ENCODE results near the gene HIPK4. TPM values are rescaled to one million over a fixed set of nuclear protein-coding genes. Genes with fewer than 3 reads are reported as not detected.

The HIPK4 gene
- total RNA-seq, 1 donor from 2014 or later, result 0.64 TPM

- intact Hi-C loops (cut with DNase I), result no loop called here
- Histone ChIP-seq H3K27me3 (no peaks in the 10 kb centered on the region), H3K4me3 (no peak overlapping the region), H3K9me3 (no peaks in the 10 kb centered on the region), H3K27ac (no peak overlapping the region), H3K36me3 (no peaks in the 10 kb centered on the region), H3K4me1 (peaks cover 16% of the 10 kb centered on the region)
- ATAC-seq, result no peak
- no peak for DNase-seq
- no peak for TF ChIP-seq CTCF (IDR thresholded peaks at IDR 0.05)
These were observed 7.0 kb upstream of the HIPK4 start for GRCh38 chr19:40396886-40397567.

- Histone ChIP-seq H3K36me3 (no peaks in the 10 kb centered on the region), H3K9me3 (no peaks in the 10 kb centered on the region), H3K27ac (no peak overlapping the region), H3K4me3 (no peak overlapping the region), H3K27me3 (no peaks in the 10 kb centered on the region), H3K4me1 (peaks cover 17% of the 10 kb centered on the region)
- no peak for ATAC-seq
- TF ChIP-seq CTCF (IDR thresholded peaks at IDR 0.05), result no peak
- intact Hi-C loops (cut with DNase I), result no loop called here
- no peak for DNase-seq
These were observed 6.0 kb upstream of the HIPK4 start for GRCh38 chr19:40395956-40396355.

- no peaks in the 10 kb centered on the region for H3K9me3 ChIP-seq
- H3K27me3 ChIP-seq, result no peaks in the 10 kb centered on the region
- ATAC-seq, result no peak
- H3K4me1 ChIP-seq, result peaks cover 17% of the 10 kb centered on the region
- no peak for TF ChIP-seq CTCF (IDR thresholded peaks at IDR 0.05)
- no peak for DNase-seq
- H3K27ac ChIP-seq, result no peak overlapping the region
- H3K4me3 ChIP-seq, result no peak overlapping the region
- H3K36me3 ChIP-seq, result no peaks in the 10 kb centered on the region
- intact Hi-C loops (cut with DNase I), result no loop called here
These were observed 4.8 kb upstream of the HIPK4 start for GRCh38 chr19:40394816-40395210.

GRCh38 chr19:40393894-40394815, 4.2 kb upstream of the HIPK4 start:
- TF ChIP-seq CTCF (IDR thresholded peaks at IDR 0.05), result no peak
- H3K4me1 ChIP-seq, result peaks cover 17% of the 10 kb centered on the region
- no peak overlapping the region for H3K4me3 ChIP-seq
- H3K9me3 ChIP-seq, result no peaks in the 10 kb centered on the region
- intact Hi-C loops (cut with DNase I), result no loop called here
- H3K27ac ChIP-seq, result no peak overlapping the region
- H3K27me3 ChIP-seq, result no peaks in the 10 kb centered on the region
- DNase-seq (no peak), ATAC-seq (no peak)
- H3K36me3 ChIP-seq, result no peaks in the 10 kb centered on the region

GRCh38 chr19:40392894-40393517, 3.0 kb upstream of the HIPK4 start:
- peak overlapping the region; percentile 51 for H3K27ac ChIP-seq
- DNase-seq (peak; percentile 80), ATAC-seq (peak; percentile 81)
- H3K27me3 ChIP-seq, result no peaks in the 10 kb centered on the region
- H3K9me3 ChIP-seq, result no peaks in the 10 kb centered on the region
- no peak overlapping the region for H3K4me3 ChIP-seq
- peak; percentile 41 for TF ChIP-seq CTCF (IDR thresholded peaks at IDR 0.05)
- H3K4me1 ChIP-seq, result peaks cover 13% of the 10 kb centered on the region
- no peaks in the 10 kb centered on the region for H3K36me3 ChIP-seq
- intact Hi-C loops (cut with DNase I), result no loop called here
